ENCODE measurements around the gene FXYD2. TPM values are rescaled to one million over a fixed set of nuclear protein-coding genes. Genes with fewer than 3 reads are reported as not detected.
"Not testable (repeated sequence)": the region's sequence is repeated elsewhere in the genome, so short reads cannot be mapped to it uniquely, and the experiment has no call there.

The FXYD2 gene
- total RNA-seq, 2 donors from 2014 or later: 0.98 to 1.5 TPM

DNA sequence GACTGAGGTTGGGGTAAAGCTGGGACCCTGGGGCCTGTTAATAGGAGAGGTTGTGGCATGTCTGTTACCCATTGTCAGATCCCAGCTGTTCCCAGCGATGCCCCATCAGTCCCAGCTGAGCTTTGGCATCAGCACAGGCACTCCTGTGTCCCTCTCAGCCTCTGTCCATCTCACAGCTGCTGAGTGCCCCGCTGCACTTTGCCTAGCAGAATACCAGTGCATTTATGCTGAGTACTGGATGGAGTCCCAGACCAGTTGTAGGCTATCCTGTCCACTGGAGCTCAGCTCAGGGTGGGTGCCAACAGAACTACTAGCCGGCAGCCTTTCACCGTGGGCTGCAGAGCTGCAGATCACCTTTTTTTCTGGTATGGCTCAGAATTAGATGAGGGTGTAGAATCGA lies 42.0 kb upstream of the FXYD2 start:
- DNase-seq: no peak
- Histone ChIP-seq H3K9ac (ENCODE audit: low read depth in 2 of 2, low read length in 2 of 2) (no peak overlapping the region), H3K27ac (no peak overlapping the region), H3K4me1 (no peaks in the 10 kb centered on the region), H3K9me3 (no peaks in the 10 kb centered on the region), H3K27me3 (no peaks in the 10 kb centered on the region), H3K36me3 (no peaks in the 10 kb centered on the region), H3K4me3 (no peak overlapping the region)
- intact Hi-C loops (cut with DNase I): no loop called here
- no peak for TF ChIP-seq CTCF (IDR thresholded peaks at IDR 0.05)

GRCh38 chr11:117865546-117865945 lies 41.0 kb upstream of the FXYD2 start:
- H3K36me3 ChIP-seq; DNase-seq; H3K27me3 ChIP-seq; H3K4me3 ChIP-seq; H3K27ac ChIP-seq; H3K4me1 ChIP-seq; intact Hi-C loops (cut with DNase I); H3K9me3 ChIP-seq; H3K9ac ChIP-seq (ENCODE audit: low read depth in 2 of 2, low read length in 2 of 2): not testable (repeated sequence)

- no peak for DNase-seq
- Histone ChIP-seq H3K4me3 (no peak overlapping the region), H3K36me3 (no peaks in the 10 kb centered on the region), H3K4me1 (no peaks in the 10 kb centered on the region), H3K9ac (ENCODE audit: low read depth in 2 of 2, low read length in 2 of 2) (no peak overlapping the region), H3K27ac (no peak overlapping the region), H3K9me3 (no peaks in the 10 kb centered on the region), H3K27me3 (no peaks in the 10 kb centered on the region)
- no peak for TF ChIP-seq CTCF (IDR thresholded peaks at IDR 0.05)
- intact Hi-C loops (cut with DNase I): no loop called here
Measured at GRCh38 chr11:117863383-117863782, 38.8 kb upstream of the FXYD2 start.

DNA sequence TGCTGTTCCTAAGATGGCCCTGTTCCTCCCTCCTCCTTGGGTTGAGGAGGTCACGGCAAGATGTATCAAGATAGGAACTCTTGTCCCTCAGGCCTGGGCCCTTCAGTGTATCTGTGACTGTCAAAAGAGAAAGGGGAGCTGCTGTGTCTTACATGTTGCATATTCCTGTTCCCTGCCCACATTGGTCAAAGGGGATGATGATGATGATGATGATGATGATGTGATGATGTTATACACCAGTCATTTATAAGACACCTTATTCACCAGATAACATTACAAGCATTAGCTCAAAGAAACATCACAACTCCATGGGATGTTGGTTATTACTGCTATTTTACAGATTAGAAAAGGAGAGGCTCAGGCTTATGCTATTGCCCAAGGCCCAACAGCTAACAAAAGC lies 38.2 kb upstream of the FXYD2 start:
- no peak for TF ChIP-seq CTCF (IDR thresholded peaks at IDR 0.05)
- no peaks in the 10 kb centered on the region for H3K27me3 ChIP-seq
- no peaks in the 10 kb centered on the region for H3K9me3 ChIP-seq
- H3K36me3 ChIP-seq: no peaks in the 10 kb centered on the region
- no peak for DNase-seq
- no peak overlapping the region for H3K27ac ChIP-seq
- H3K4me1 ChIP-seq: no peaks in the 10 kb centered on the region
- no peak overlapping the region for H3K9ac ChIP-seq (ENCODE audit: low read depth in 2 of 2, low read length in 2 of 2)
- intact Hi-C loops (cut with DNase I): no loop called here
- no peak overlapping the region for H3K4me3 ChIP-seq

DNA sequence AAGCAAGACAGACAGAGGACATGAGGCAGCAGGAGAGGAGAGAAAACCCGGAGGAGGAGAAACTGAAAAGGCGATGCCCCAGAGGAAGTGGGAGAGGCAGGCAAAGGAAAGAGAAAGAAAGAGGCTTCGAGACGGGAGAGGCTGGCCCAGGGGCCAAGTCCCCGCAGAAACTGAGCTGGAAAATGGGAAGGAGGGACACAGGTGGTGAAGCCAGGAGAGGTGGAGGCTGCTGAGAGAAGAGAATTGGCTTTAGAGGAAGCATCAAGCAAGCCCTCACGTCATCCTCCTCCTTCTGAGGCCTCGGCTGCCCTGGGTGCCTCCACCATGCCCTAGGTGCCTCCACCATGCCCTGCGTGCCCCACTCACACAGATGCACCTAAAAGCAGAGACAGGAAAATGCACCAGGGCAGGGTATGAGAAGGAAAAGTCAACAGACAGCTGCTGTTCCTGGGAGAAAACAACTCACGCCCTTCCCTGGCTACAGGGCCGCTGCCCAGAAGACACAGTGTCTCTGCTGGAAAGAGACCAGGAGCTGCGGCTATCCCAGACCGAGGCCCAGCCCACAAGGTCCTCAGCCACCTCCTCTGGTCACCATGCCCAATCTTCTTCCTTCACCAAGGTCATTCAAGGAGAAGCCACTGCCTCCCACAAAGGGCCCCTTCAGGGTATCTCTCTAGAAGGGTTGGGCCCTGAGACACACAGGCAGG lies 37.6 kb upstream of the FXYD2 start:
- H3K36me3 ChIP-seq: no peaks in the 10 kb centered on the region
- H3K9me3 ChIP-seq: no peaks in the 10 kb centered on the region
- no peak overlapping the region for H3K27ac ChIP-seq
- no peaks in the 10 kb centered on the region for H3K27me3 ChIP-seq
- no peak overlapping the region for H3K4me3 ChIP-seq
- TF ChIP-seq CTCF (IDR thresholded peaks at IDR 0.05): no peak
- DNase-seq: no peak
- H3K4me1 ChIP-seq: no peaks in the 10 kb centered on the region
- no peak overlapping the region for H3K9ac ChIP-seq (ENCODE audit: low read depth in 2 of 2, low read length in 2 of 2)
- intact Hi-C loops (cut with DNase I): no loop called here

DNA sequence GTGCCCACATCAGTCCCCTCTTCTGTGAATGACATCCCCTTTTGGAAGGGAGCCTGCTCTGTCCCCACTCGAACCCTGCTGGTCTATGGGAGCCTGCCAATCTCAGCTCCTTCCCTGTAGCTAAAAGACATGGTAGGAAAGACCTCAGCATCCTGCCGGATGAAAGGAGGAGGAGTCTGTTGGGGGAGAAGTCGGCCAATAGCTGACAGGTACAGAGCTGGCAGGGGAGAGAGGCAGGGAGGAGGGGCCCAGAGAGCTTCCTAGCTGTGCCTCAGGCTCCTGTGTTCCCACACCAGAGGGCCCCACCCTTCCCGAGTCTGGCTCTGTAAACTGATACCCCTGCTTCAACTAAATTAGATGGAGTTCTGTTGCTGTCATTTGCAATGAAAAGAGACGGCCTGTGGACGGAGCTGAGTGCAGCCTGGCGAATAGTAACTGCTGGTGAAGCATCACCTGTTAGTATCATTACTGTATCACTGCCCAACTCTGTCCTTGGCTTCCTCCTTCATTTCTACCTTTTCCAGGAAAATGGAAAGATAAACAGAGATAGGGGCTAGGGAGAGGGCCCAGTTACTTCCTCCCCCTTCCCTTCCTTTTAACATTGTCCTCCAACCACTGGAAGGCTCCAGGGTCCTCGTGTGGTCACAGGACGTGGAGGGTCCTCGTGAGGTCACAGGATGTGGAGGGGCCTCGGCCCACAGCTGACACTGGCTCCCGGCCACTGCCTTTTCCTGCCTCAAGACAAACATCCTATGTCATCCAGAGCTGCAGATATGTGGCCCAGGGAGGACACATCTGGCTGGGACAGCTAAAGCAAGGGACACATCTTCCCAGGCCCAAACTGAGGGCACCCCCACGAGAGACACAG lies 36.8 kb upstream of the FXYD2 start:
- no peak overlapping the region for H3K4me3 ChIP-seq
- no peaks in the 10 kb centered on the region for H3K36me3 ChIP-seq
- H3K27ac ChIP-seq: no peak overlapping the region
- H3K4me1 ChIP-seq: no peaks in the 10 kb centered on the region
- H3K9ac ChIP-seq (ENCODE audit: low read depth in 2 of 2, low read length in 2 of 2): no peak overlapping the region
- no peaks in the 10 kb centered on the region for H3K9me3 ChIP-seq
- TF ChIP-seq CTCF (IDR thresholded peaks at IDR 0.05): no peak
- intact Hi-C loops (cut with DNase I): no loop called here
- H3K27me3 ChIP-seq: no peaks in the 10 kb centered on the region
- DNase-seq: no peak

All from colonic mucosa (tissue), 4 donors.